Measurements from ENCODE around the gene ZNF672.

- TF ChIP-seq CTCF (IDR thresholded peaks at IDR 0.05; ENCODE audit: low read depth, low read length, poor library complexity, severe bottlenecking) (peak; percentile 87), EZH2phosphoT487 (IDR thresholded peaks at IDR 0.05; ENCODE audit: borderline replicate concordance, low read length) (no peak)
Observed at GRCh38 chr1:248858096-248858890, 20.3 kb downstream of the ZNF672 start.
